Measurements from ENCODE around the gene COL18A1.
"Not testable (repeated sequence)": the region's sequence is repeated elsewhere in the genome, so short reads cannot be mapped to it uniquely, and the experiment has no call there.

- TF ChIP-seq FOXM1 (IDR thresholded peaks at IDR 0.05; ENCODE audit: borderline replicate concordance); FOXK2 (IDR thresholded peaks at IDR 0.05); BHLHE40 (IDR thresholded peaks at IDR 0.05; ENCODE audit: borderline replicate concordance); PKNOX1 (IDR thresholded peaks at IDR 0.05); ARNT (IDR thresholded peaks at IDR 0.05); LEF1 (IDR thresholded peaks at IDR 0.05; ENCODE audit: borderline replicate concordance); CTBP1 (IDR thresholded peaks at IDR 0.05; ENCODE audit: borderline replicate concordance); SP1 (IDR thresholded peaks at IDR 0.05); NFRKB (IDR thresholded peaks at IDR 0.05); L3MBTL2 (conservative IDR thresholded peaks at IDR 0.05): not testable (repeated sequence)
These were observed 126.1 kb downstream of the COL18A1 start for GRCh38 chr21:45531114-45531392.

Data from HEK293T (cell line).